GM19463 (cell line): Measurements from ENCODE around the gene ZSCAN22.
"Not testable (repeated sequence)": the region's sequence is repeated elsewhere in the genome, so short reads cannot be mapped to it uniquely, and the experiment has no call there.

Experiments used
- ATAC-seq: cut with Tn5 transposase; IDR thresholded peaks from one replicate; pipeline ENCODE4 v1.9.1; 2021; ENCODE audit warnings: mild to moderate bottlenecking, moderate library complexity; ENCODE audit not compliant: unreplicated experiment

The ZSCAN22 gene

DNA sequence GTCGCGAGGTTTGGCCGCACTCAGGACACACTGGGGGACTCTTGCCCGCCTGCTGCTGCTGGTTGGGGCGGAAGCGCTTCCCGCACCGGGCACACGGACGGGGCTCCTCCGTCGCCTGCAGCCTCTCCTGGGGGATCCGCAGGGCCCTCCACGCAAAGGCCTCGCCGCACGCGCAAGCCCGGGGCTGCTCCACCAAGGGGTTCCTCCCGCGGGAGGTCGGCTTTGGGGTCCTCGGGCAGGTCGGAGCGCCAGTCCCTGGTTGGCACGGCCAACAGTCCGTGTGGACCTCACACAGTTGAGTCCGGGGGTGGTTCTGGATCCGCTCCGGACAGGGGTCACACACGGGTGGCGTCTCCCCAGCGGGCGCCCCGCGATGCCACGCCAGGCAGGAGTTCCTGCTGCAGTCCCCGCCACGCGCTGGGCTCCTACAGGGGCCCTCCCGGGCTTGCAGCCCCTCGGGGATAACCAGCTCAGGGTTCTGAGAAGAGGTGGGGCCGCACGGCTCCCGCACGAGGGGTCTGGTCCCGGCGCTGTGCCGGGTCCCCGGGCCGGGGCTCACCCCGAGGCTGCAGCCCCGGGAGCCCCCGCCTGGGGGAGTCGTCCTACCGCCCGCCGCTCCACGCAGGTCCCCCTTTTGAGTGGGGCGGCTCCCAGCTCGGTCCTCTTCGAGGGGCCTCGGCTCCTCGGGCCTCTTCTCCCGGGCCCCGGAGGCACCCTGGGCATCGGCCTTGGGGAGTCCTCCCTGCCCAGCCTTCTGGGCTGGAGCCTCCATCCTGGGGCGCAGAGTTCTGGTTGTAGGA, 42.0 kb downstream of the ZSCAN22 start:
- no peak for ATAC-seq

DNA sequence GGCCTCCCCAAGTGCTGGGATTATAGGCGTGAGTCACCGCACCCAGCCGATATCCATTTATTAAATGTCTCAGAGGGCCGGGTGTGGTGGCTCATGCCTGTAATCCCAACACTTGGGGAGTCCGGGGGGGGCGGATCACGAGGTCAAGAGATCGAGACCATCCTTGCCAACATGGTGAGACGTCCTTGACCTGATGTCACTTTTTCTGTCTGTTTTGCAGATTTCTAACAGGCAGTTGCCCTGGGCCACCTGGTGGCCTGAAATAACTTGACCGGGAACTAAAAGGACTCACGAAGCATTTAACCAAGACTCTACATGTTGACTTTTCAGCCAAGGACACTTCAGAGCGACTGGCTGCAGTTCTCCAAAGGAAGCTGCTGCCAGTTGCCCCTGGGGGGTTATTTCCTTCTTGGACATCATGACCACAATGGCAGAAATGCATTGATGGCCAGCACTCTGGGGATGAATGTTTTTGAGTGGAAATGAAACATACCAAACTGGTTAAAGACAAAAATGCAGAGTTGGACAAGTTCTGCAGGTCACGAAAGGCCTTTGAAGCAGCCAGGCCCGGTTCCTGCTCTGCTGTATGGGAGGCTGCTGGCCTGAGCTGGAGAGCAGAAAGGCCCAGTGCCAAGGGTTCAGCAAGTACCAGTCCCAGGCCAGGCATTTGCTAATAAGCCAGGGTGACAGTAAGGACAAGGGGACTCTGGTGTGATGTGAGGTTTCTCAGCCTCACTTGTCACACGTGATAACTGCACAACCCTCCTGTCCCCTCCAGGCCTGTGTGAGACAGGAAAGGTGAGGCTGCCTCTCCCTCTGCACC, 45.7 kb downstream of the ZSCAN22 start:
- no peak for ATAC-seq

DNA sequence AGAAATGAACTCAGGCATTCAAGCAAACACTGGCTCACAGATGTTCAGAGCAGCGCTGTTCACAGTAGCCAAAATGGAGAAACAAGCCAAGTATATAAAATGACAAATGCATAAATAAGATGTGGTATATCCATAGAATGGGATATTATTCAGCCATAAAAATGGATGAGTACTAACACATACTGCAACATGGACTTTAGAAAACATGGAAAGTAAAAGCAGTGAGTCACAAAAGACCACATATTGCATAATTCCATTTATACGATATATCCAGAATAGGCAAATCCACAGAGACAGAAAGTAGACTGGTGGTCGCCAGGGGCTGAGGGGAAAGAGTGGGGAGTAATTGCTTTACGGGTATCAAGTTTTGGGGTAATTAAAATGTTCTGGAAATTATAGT, 47.4 kb downstream of the ZSCAN22 start:
- ATAC-seq: no peak

DNA sequence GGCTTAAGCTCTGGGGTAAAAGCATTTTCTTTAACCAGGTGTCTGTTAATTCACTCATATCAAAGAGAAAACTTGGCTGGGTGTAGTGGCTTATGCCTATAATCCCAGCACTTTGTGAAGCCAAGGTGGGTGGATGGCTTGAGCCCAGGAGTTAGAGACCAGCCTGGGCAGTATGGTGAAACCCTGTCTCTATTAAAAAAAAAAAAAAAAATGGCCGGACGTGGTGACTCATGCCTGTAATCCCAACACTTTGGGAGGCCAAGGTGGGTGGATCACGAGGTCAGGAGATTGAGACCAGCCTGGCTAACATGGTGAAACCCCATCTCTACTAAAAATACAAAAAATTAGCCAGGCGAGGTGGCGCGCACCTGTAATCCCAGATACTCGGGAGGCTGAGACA, 49.9 kb downstream of the ZSCAN22 start:
- not testable (repeated sequence) for ATAC-seq

GRCh38 chr19:58379246-58379645, 52.5 kb downstream of the ZSCAN22 start:
- no peak for ATAC-seq

GRCh38 chr19:58380037-58380661, 53.4 kb downstream of the ZSCAN22 start:
- no peak for ATAC-seq

- peak; percentile 76 for ATAC-seq
Observed at GRCh38 chr19:58380662-58381459, 54.1 kb downstream of the ZSCAN22 start, which contains the start of gene ZNF837. TSS of gene ZNF837 (minus strand) at chr19:58381030. CDS start at chr19:58369332, 11,698 bp downstream.

DNA sequence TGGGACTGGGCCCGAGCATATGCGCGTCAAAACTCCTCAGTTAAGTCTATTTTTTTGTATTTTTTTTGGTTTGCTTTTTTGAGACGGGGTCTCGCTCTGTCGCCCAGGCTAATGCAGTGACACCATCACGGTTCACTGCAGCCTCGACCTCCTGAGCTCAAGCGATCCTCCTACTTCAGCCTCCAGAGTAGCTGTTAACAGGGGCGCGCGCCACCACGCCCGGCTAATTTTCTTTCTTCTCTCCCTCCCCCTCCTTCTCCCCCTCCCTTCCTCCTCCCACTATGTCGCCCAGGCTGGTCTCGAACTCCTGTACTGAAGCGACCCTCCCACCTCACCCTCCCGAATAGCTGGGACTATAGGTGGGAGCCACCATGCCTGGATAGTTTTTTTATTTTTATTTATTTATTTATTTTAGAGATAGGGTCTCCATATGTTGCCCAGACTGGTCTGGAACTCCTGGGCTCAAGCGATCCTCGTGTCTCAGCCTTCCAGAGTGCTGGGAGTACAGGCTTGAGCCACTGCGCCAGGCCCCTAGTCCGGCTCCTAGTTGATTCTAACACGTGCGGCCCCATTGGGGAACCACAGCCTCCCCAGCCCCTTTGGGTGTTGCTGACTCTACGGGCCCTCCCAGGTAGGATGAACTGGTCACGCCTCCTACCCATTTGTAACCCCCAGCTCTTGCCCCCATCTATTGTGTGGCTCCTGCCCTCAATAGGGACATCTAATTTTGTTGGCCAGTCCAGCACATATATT, 54.8 kb downstream of the ZSCAN22 start:
- no peak for ATAC-seq

GRCh38 chr19:58382997-58383603, 56.3 kb downstream of the ZSCAN22 start:
- ATAC-seq: no peak

DNA sequence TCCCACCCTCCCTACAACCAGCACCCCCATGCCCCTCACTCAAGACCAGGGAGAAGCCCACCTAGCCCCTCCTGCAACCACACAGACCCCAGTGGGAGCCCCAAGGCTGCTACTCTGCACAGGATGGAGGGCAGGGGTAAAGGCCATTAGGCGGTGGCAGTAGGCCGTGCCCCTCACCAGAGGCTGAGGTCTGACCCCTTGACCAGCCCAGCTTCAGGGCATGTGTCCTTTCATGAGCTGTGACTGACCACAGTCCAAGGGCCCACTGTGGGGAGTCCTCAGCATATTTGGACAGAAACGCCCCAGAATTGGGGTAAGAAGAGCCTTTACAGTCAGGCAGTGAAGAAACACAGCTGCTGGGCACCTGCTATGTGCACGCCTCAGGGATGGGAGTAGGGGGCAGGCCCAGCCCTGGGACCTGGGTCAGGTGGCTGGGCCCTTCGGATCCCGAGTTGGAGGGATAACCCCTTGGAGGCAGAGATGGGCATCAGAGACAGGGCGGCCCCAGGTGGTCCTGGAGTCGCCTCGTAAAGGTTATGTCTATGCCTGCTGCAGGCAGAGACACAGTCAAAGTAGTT, 58.6 kb downstream of the ZSCAN22 start:
- ATAC-seq: no peak

DNA sequence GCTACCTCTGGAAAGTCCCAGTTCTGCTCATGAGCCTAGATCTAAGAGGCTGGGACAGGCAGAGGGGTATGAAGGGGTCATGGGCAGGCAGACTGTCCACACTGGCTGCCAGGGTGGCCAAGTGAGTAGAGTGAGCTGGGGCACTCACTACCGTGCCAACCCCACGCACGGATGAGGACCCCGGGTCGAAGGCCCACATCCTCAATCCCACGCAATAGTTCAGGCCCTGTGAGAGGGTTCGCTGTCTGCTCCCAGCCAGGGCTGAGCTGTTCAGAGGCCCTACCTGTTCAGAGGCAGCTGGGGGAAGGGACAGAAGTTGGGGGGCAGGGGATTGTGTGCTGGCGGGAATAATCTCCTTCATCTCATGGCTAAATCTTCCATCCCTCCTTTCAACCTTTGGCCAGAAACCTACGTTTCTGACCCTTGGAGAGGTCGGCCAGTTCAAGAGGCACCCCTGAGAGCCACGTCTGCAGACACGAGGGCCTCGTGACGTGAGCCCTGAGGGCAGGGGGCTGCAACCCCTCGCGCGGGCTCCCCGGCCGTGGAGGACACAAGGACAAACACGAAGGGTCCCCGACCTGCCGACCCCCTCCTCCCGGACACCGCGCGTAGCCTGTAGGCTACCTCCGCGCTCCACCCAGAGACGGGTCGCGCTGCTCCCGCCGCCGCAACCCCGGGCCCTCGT, 59.2 kb downstream of the ZSCAN22 start:
- peak; percentile 6 for ATAC-seq

- peak; percentile 82 for ATAC-seq
Observed at GRCh38 chr19:58386576-58387337, 60.0 kb downstream of the ZSCAN22 start, which contains the start of gene RPS5. TSS of gene RPS5 (plus strand) at chr19:58387269. CDS start at chr19:58388138, 869 bp downstream.

- ATAC-seq: no peak
Observed at GRCh38 chr19:58387338-58388174, 60.8 kb downstream of the ZSCAN22 start.

DNA sequence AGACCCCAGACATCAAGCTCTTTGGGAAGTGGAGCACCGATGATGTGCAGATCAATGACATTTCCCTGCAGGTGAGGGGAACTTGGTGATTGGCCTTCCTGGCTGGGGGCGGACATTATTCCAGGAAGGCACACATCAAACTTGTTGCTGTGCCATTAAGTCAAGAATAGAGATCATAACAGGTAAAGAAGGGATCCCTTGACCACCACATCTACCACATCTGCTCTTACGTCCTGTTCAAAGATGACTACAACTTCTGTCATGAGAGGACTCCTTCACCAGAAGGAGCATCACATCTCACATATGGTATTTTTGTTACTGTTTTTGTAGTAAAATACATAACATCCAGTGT, 61.4 kb downstream of the ZSCAN22 start:
- no peak for ATAC-seq
